Endometrium (tissue), 2 donors: Measurements from ENCODE around the gene WDR11.

Experiments
- FAIRE-seq: peaks from 2 replicates; lab custom pipeline; 2012; peaks lifted over from hg19 to GRCh38; lab: Jason Lieb, UNC
- donor health status: control.
- donor health status: control.

WDR11 gene

GRCh38 chr10:120944586-120945125 lies 93.5 kb downstream of the WDR11 start:
- no peak for FAIRE-seq

- no peak for FAIRE-seq
Observed at GRCh38 chr10:120945182-120945581, 94.0 kb downstream of the WDR11 start.

- FAIRE-seq: no peak
Observed at GRCh38 chr10:120945801-120946302, 94.7 kb downstream of the WDR11 start.

- no peak for FAIRE-seq
Observed at GRCh38 chr10:120946497-120946896, 95.3 kb downstream of the WDR11 start.

GRCh38 chr10:120948889-120949608 lies 97.9 kb downstream of the WDR11 start:
- FAIRE-seq: no peak

GRCh38 chr10:120949609-120950031 lies 98.5 kb downstream of the WDR11 start:
- no peak for FAIRE-seq

- no peak for FAIRE-seq
Observed at GRCh38 chr10:120950051-120950561, 98.9 kb downstream of the WDR11 start.

GRCh38 chr10:120951288-120951687 lies 100.1 kb downstream of the WDR11 start:
- FAIRE-seq: no peak

GRCh38 chr10:120953897-120954296 lies 102.7 kb downstream of the WDR11 start:
- no peak for FAIRE-seq
